IgD-negative memory B cell (primary cell): ENCODE results near the gene ZYX. TPM values are rescaled to one million over a fixed set of nuclear protein-coding genes. Genes with fewer than 3 reads are reported as not detected.
A peak's percentile ranks its signal among the peaks of the same experiment; 100 is the strongest.
"Not testable (repeated sequence)": the region's sequence is repeated elsewhere in the genome, so short reads cannot be mapped to it uniquely, and the experiment has no call there.

Source experiments
- H3K27ac Mint-ChIP-seq, 3 donors: one replicate each; pipeline ENCODE4 v1.8.0; 2020 to 2022; ENCODE audit warnings: mild to moderate bottlenecking in 3 of 3, mixed read lengths in 3 of 3, moderate library complexity in 1 of 3
- H3K27me3 Mint-ChIP-seq: one replicate; pipeline ENCODE4 v1.8.0; 2021; ENCODE audit warnings: mixed read lengths
- H3K36me3 Mint-ChIP-seq: one replicate; pipeline ENCODE4 v1.8.0; 2020; ENCODE audit warnings: mild to moderate bottlenecking, mixed read lengths
- H3K4me1 Mint-ChIP-seq, 3 donors: one replicate each; pipeline ENCODE4 v1.8.0; 2020 to 2022; ENCODE audit warnings: mixed read lengths in 3 of 3, mild to moderate bottlenecking in 1 of 3
- H3K4me3 Mint-ChIP-seq, 4 donors: one replicate each; pipeline ENCODE4 v1.8.0; 2020 to 2022; ENCODE audit warnings: mild to moderate bottlenecking in 4 of 4, mixed read lengths in 4 of 4, moderate library complexity in 3 of 4
- H3K9me3 Mint-ChIP-seq, 3 donors: one replicate each; pipeline ENCODE4 v1.8.0; 2020 to 2021; ENCODE audit warnings: mixed read lengths in 3 of 3, mild to moderate bottlenecking in 1 of 3
- polyA plus RNA-seq: library from polyadenylated mRNA; unstranded; fragments of 300-500 nt; fragmentation: Illumina TruSeq; gene quantifications from one replicate; pipeline ENCODE4 v1.2.3, GENCODE V29; 2021

ZYX gene
- polyA plus RNA-seq, 1 donor from 2014 or later: 51.3 TPM

DNA sequence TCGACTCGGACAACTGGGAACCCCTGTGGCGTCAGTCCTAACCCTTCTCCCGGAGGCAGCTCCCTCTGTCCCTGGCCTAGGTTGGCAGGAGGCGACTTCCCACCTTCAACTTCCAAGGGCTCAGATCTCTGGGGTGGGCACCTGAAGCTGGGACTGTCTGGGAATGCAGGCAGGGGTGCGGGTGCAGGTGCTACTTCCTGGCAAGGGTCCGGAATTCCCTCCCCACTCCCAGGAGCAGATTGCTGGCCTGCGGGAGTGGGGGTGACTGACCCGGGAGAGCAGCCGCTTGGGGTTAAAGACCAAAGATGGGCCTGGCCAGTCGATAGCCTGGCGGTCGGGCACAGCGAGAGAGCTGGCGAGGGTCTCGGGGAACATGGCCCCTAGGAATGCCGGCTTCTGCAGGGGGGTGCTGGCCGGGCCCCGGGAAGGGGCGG lies 27.1 kb downstream of the ZYX start:
- Mint-ChIP-seq H3K27me3 (peaks cover 28% of the 10 kb centered on the region), H3K4me3 (peak overlapping the region in 3 of 4 donors; percentile 76 to 84 (median 79)), H3K36me3 (no peaks in the 10 kb centered on the region), H3K9me3 (no peaks in the 10 kb centered on the region), H3K4me1 (peaks cover 23 to 30% (median 24%) of the 10 kb centered on the region in 3 donors), H3K27ac (no peak overlapping the region)

DNA sequence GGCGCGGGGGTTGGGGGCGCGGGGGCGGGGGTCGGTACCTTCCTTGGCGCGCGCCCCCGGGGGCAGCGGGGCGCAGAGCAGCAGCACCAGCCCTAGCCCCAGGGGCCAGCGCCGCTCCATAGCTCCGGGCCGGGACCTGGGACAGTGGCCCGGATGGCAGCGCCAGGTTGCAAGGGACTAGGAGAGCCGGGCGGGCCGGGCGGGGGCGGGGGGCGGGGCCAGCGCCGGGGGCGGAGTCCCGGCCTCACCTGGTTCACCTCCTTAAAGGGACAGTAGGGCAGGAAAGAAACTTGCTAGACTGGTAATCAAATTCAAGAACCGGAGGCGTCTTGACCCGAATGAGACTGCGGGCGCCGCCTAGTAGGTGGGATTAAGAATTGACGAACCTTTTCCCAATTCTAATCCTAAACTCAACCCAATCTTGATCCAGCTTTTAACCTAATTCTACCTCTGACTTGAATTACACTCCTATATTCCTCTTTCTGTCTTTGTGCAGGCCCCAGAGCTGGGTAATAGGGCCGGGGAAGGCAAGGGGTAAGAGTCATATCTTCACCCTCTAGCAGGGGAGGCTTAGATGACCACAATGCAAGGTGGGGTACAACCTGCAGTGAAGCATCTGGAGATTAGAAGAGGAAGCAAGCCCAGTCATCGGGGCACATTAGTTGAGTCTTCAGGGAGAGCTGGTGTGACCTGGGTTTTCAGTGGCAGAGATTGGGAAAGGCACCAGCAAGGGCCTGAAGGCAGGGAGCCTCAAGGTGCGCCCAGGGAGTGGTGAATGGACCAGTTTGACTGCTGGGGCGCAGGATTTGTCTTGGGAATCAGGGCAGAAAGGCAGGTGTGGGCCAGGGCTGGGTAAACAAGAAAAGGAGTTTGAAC lies 27.8 kb downstream of the ZYX start, which contains the start of gene EPHA1:
TSS of gene EPHA1 (minus strand) at position 171 of the 876 bp plus-strand sequence. CDS start at position 120, 51 bp downstream.
- peaks cover 29% of the 10 kb centered on the region for H3K27me3 Mint-ChIP-seq
- peak within 1 kb of the TSS; percentile 30 to 89 (median 80) for H3K4me3 Mint-ChIP-seq
- H3K4me1 Mint-ChIP-seq: peaks cover 22 to 30% (median 23%) of the 10 kb centered on the region in 3 donors
- peak within 1 kb of the TSS in 2 of 3 donors; percentile 18 to 59 for H3K27ac Mint-ChIP-seq
- H3K9me3 Mint-ChIP-seq: no peaks in the 10 kb centered on the region
- no peaks in the 10 kb centered on the region for H3K36me3 Mint-ChIP-seq

DNA sequence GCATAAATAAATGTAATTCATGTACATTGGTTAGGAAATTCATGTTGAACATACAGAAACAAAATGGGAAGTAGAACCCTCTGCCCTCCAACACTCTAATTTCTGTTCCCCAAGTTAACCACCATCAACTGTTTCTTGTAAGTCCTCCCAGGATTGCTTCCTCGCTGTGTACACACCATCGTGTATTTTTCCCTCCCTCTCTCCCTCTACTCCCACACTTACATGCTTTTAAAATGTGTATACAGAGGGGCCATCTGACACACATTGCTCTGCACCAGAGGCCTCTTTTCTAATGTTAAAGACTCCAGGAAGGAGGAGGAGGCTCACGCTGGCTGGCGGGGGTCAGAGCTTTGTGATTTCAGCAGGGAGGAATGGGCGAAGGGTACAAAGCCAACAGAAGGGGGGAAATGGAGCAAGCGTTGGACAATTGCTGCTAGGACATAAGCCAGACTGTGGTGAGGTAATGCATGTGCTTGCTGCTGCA lies 29.4 kb downstream of the ZYX start:
- Mint-ChIP-seq H3K4me3 (peak overlapping the region in 2 of 4 donors; percentile 49 to 77), H3K36me3 (no peaks in the 10 kb centered on the region), H3K9me3 (no peaks in the 10 kb centered on the region), H3K27me3 (peaks cover 34% of the 10 kb centered on the region), H3K4me1 (peaks cover 22 to 30% (median 25%) of the 10 kb centered on the region in 3 donors), H3K27ac (no peak overlapping the region)

DNA sequence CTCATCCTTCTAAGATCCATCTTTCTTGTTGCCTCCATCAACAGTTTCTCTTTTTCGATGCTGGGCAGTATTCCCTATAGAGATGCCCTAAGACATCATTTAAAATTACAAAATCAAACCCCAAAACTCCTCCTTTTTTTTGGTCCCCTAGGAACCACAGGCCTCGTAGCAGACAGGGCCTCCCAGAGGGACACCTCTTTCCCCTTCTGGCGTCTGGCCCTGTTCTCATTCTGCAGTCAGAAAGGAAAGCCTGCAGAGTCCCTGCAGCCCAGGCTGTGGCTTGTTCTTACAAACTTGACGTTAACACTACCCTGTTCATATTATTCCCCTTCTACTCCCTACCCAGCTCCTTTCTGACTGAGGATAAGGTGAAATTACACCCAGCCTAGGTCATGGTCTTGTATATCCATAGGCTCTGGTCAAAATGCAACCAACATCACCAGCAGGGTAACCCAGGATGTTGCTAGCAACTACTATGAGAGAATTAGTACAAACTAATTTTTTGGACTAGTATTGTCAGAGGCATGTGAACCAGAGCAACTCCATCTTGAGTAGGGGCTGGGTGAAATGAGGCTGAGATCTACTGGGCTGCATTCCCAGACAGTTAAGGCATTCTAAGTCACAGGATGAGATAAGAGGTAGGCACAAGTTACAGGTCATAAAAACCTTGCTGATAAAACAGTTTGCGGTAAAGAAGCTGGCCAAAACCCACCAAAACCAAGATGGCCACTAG lies 31.0 kb downstream of the ZYX start:
- no peaks in the 10 kb centered on the region for H3K9me3 Mint-ChIP-seq
- peaks cover 44% of the 10 kb centered on the region for H3K27me3 Mint-ChIP-seq
- peak overlapping the region in 1 of 3 donors; percentile 62 for H3K27ac Mint-ChIP-seq
- peak overlapping the region in 2 of 4 donors; percentile 18 to 52 for H3K4me3 Mint-ChIP-seq
- H3K36me3 Mint-ChIP-seq: no peaks in the 10 kb centered on the region
- peaks cover 22 to 33% (median 24%) of the 10 kb centered on the region in 3 donors for H3K4me1 Mint-ChIP-seq

DNA sequence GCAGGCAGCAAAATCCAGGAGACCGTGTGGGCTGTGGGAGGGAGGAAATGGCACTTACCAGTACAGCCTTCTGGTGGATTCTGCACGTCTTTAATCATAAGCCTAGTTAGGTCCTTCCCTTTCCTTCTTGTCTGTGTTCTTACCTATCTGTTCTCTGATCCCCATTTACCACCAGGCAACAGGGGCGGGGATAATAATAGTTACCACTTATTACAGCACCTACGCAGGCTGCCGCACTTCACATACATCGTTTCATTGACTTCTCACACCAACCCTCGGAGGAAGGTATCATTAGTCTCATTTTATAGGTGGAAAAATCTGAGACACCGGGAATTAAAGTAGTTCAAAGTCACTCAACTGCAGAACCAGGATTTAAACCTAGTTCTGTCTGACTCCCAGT lies 32.0 kb downstream of the ZYX start:
- H3K27ac Mint-ChIP-seq: no peak overlapping the region
- peaks cover 15 to 28% (median 19%) of the 10 kb centered on the region in 3 donors for H3K4me1 Mint-ChIP-seq
- no peaks in the 10 kb centered on the region for H3K36me3 Mint-ChIP-seq
- H3K4me3 Mint-ChIP-seq: no peak overlapping the region
- H3K27me3 Mint-ChIP-seq: peaks cover 40% of the 10 kb centered on the region
- H3K9me3 Mint-ChIP-seq: no peaks in the 10 kb centered on the region

DNA sequence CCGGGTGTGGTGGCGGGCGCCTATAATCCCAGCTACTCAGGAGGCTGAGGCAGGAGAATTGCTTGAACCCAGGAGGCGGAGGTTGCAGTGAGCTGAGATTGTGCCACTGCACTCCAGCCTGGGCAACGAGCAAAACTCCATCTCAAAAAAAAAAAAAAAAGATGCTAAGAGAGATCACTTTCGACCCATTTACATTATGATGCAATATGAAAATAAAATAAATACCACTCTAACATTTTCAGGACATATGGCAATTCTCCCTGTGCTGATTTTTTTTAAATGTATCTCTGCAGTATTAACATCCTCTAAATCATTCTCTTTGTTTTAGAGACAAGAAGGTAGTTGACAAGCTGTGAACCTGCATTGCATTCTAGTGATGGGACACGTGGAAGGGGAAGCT lies 34.1 kb downstream of the ZYX start:
- H3K27ac Mint-ChIP-seq, H3K36me3 Mint-ChIP-seq, H3K9me3 Mint-ChIP-seq, H3K4me3 Mint-ChIP-seq: not testable (repeated sequence)
- peaks cover 35% of the 10 kb centered on the region for H3K27me3 Mint-ChIP-seq
- H3K4me1 Mint-ChIP-seq: peaks cover 5 to 16% (median 9%) of the 10 kb centered on the region in 3 donors

DNA sequence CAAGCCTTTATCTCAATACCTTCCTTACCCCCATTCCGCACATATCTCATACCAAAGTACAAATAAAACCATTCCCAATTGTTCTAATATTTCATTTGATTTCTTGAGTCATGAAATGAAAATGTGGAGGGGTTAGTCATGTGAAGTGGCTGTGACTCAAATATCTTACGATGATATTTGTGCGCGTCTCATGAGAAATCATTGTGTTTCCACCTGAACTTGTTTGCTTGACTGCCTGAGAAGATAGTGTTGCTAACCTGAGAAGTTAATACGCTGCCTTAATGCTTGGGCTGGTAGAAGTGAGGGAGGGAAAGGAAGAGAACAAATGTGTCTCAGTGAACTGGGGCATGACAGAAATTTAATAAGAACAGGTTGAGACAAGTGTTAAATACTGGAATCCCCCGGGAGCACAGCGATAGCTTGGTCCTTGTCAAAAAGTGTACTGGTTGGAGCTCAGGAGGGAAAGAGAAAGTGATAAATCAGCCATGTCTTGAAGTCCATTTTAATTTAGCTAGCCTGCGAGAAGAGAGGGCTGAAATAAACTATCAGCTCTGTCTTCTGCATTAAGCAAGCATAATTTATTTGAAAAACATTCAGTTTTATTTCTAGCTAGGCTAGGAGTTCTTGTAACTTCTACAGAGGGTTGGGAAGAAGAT lies 34.7 kb downstream of the ZYX start:
- Mint-ChIP-seq H3K36me3 (peaks cover 2% of the 10 kb centered on the region), H3K27ac (peak overlapping the region in 1 of 3 donors; percentile 25), H3K4me1 (peaks cover 0 to 10% (median 4%) of the 10 kb centered on the region in 3 donors)

DNA sequence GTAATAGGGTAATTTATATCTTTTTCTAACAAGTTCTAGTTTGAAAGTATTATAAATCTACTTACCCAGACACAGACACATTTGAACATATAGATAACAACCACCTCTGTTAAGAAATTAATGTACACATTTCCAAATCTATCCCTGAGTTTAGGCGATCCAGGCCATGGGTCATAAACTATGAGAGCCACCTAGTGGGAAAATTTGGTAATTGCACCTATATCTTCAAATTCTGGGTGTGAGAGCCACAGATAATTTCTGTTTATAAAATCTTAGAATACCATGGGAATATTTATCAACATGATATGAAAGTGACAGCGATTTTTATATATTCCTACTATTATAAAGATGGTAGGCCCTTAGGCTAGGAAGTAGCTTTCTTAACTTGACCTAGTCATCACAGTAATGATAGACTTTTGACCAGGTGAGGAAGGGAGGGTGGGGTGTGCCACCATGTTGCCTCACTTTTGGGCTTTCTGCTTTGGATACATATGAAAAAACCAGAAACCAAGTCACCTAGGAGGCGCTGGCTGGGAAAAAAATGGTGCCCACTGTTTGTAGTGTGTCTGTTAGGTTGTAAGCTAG lies 35.5 kb downstream of the ZYX start:
- Mint-ChIP-seq H3K27me3 (peaks cover 29% of the 10 kb centered on the region), H3K4me3 (no peak overlapping the region), H3K36me3 (peaks cover 2% of the 10 kb centered on the region), H3K9me3 (peaks cover 0 to 10% (median 4%) of the 10 kb centered on the region in 3 donors), H3K4me1 (peaks cover 0 to 10% (median 3%) of the 10 kb centered on the region in 3 donors), H3K27ac (no peak overlapping the region)

More for the DNA sequence above, 34.7 kb downstream of the ZYX start:
- Mint-ChIP-seq H3K9me3 (peaks cover 0 to 5% (median 4%) of the 10 kb centered on the region in 3 donors), H3K4me3 (no peak overlapping the region), H3K27me3 (peaks cover 33% of the 10 kb centered on the region)

DNA sequence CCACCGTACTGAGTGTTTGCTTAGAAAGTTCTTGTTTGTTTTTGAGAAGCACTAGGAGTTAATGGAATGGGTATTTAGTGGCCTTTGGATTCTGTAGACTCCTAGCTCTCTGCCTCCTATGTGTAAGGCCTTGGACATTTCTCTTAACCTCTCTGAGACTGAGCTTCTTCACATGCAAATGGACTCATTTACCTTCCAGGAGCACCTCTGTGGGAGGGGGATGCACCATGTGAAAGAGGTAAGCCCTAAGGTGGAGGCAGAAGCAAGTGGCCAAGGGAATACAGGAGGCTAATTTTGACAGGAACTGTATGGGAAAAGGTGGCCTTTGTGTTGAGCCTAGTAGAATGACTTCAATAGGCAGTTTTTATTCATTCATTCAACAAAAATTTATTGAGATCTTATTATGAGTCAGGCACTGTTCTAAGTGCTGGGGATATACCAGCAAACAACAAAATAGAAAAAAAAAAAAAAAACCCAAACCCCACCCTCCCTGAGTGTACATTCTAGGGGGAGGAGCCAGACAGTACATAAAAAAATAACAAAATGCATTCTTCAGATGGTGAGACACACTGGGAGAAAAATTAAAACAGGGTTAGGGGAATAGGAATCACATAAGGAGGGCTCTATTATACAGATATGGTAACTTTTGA lies 36.7 kb downstream of the ZYX start:
- Mint-ChIP-seq H3K27ac (peak overlapping the region in 1 of 3 donors; percentile 20), H3K27me3 (peaks cover 28% of the 10 kb centered on the region), H3K4me3 (no peak overlapping the region), H3K4me1 (peaks cover 0 to 3% (median 3%) of the 10 kb centered on the region in 3 donors), H3K9me3 (peaks cover 0 to 10% (median 4%) of the 10 kb centered on the region in 3 donors), H3K36me3 (peaks cover 2% of the 10 kb centered on the region)

DNA sequence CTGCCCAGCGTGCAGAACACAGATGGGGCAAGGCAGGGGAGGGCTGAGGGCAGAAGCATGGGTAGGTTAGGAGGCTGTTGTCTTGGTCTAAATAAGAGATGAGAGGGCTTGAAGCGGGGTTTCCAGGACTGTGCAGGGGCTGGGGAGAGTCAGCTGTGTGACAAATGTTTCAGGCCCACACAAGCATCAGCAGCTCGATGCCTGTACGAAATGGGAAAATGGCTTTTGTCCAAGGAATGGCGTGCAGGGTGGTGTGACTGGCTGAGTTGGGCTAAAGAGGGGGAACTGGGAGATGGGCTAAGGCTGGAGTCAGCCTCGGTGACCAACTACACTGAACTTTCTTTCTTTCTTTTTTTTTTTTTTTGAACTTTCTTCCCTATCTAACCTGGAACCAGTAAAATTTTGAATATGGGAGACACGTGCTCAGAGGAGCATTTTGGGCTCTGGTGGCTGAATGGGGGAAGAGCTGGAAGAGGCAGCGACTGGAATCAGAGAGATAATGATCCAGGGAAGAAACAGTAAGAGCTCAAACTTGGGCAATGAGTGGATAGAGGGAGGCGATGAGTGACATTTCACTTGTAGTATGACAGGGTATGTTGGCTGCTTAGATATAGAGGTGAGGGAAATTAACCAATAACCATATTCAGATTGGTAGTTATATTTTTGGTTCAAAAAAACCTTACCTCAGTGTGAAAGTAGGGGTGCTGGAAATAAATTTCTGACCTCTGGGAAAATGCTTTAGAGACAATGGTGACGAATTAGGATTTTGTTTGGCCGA lies 37.7 kb downstream of the ZYX start:
- Mint-ChIP-seq H3K4me1 (peaks cover 0 to 3% (median 3%) of the 10 kb centered on the region in 3 donors), H3K9me3 (peaks cover 0 to 10% (median 4%) of the 10 kb centered on the region in 3 donors), H3K27me3 (peaks cover 23% of the 10 kb centered on the region), H3K27ac (peak overlapping the region in 1 of 3 donors; percentile 87), H3K36me3 (peaks cover 2% of the 10 kb centered on the region), H3K4me3 (no peak overlapping the region)

DNA sequence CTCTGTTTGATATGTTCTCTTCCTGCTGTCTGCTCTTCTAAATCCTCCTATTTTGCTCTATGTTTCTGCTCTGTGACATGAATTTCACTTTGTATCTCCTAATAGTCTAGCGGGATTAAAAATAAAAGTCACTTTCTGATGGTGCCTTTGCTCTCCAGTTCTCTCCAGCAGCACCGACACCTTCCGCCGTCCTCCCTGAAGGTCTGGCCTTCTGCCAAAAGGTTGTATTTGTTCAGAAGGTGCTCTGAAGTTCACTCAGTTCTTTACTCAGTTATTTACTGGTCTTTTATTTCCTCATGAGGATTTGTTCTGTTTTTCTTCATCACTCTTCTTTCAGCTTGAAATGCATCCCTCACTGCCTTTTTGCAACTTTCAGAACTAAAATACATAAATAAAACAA lies 38.7 kb downstream of the ZYX start:
- H3K36me3 Mint-ChIP-seq: peaks cover 2% of the 10 kb centered on the region

DNA sequence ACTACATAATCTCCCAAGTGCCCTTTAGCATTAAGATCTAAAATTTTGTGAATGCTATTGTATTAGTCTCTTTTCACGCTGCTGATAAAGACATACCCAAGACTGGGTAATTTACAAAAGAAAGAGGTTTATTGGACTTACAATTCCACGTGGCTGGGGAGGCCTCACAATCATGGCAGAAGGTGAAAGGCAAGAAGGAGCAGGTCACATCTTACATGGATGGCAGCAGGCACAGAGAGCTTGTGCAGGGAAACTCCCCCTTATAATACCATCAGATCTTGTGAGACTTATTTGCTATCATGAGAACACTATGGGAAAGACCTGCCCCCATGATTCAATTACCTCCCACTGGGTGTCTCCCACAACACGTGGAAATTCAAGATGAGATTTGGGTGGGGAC lies 39.5 kb downstream of the ZYX start:
- Mint-ChIP-seq H3K9me3 (peaks cover 0 to 10% (median 4%) of the 10 kb centered on the region in 3 donors), H3K27me3 (peaks cover 17% of the 10 kb centered on the region), H3K27ac (peak overlapping the region in 1 of 3 donors; percentile 52)
- not testable (repeated sequence) for H3K4me1 Mint-ChIP-seq, H3K4me3 Mint-ChIP-seq, H3K36me3 Mint-ChIP-seq

More for the DNA sequence above, 38.7 kb downstream of the ZYX start:
- H3K9me3 Mint-ChIP-seq: peaks cover 0 to 10% (median 4%) of the 10 kb centered on the region in 3 donors
- H3K4me1 Mint-ChIP-seq: peaks cover 0 to 3% (median 3%) of the 10 kb centered on the region in 3 donors
- H3K4me3 Mint-ChIP-seq: no peak overlapping the region
- H3K27ac Mint-ChIP-seq: no peak overlapping the region
- H3K27me3 Mint-ChIP-seq: peaks cover 21% of the 10 kb centered on the region

DNA sequence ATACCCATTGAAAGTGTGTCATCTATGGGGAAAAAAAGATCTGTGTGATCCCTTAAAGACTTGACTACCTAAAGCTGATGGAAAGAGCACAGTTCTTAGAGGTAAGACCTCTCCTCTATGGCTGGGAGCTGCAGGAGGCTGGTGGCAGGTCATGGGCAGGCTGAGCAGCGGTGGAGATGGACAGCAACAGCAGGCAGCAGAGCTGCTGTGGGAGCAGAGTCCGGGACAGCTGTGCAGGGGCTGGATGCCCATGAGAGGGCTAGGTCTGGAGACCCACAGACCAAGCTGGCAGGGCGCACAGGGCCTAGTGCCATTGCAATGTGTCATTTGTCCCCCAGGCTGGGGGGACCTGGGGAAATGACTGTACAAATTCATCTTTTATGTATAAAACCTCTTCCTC lies 40.9 kb downstream of the ZYX start:
- no peak overlapping the region for H3K4me3 Mint-ChIP-seq
- H3K27ac Mint-ChIP-seq: peak overlapping the region in 1 of 3 donors; percentile 65
- peaks cover 8% of the 10 kb centered on the region for H3K27me3 Mint-ChIP-seq
- peaks cover 0 to 10% (median 4%) of the 10 kb centered on the region in 3 donors for H3K9me3 Mint-ChIP-seq
- H3K4me1 Mint-ChIP-seq: peaks cover 5% of the 10 kb centered on the region in 3 donors
- H3K36me3 Mint-ChIP-seq: peaks cover 2% of the 10 kb centered on the region
